ENCODE results near the gene CACNG7.

DNA sequence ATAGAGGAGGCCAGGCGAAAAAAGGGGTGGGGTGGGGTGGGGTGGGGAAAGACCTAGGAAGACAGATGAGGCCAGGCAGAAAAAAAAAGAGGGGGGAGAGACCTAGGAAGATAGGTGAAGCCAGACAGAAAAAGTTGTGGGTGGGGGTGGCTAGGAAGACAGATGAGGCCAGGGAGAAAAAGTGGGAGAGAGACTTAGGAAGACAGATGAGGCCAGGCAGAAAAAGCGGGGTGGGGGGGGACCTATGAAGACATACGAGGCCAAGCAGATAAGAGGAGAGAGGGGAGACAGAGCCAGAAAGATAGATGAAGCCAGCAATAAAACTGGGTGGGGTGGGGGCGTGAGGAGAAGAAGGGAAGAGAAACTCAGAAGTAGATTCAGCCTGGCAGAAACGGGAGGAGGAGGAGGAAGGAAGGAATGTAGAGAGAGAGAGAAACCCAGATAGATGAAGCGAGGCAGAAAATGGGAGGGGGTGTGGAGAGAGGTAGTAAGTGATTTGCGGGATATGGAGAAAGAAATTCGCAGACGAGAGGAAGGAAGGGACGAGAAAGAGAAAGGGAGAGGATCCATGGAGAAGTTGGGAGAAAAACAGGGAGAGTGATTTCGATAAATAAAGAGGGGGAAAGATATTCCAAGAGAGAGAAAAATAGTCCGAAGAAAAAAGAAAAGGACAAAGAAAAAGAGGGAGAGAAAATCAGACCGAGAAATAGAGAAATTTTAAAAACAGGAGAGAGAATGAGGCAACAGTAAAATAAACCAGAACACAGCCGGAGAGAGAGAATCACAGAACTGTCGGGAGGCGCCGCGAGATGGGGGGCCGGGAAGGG is 70.1 kb downstream of the CACNG7 start:
- TF ChIP-seq, protein P1, sequence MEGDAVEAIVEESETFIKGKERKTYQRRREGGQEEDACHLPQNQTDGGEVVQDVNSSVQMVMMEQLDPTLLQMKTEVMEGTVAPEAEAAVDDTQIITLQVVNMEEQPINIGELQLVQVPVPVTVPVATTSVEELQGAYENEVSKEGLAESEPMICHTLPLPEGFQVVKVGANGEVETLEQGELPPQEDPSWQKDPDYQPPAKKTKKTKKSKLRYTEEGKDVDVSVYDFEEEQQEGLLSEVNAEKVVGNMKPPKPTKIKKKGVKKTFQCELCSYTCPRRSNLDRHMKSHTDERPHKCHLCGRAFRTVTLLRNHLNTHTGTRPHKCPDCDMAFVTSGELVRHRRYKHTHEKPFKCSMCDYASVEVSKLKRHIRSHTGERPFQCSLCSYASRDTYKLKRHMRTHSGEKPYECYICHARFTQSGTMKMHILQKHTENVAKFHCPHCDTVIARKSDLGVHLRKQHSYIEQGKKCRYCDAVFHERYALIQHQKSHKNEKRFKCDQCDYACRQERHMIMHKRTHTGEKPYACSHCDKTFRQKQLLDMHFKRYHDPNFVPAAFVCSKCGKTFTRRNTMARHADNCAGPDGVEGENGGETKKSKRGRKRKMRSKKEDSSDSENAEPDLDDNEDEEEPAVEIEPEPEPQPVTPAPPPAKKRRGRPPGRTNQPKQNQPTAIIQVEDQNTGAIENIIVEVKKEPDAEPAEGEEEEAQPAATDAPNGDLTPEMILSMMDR (IDR thresholded peaks at IDR 0.05; ENCODE audit: insufficient read depth, low read length) = no peak
- no peak for TF ChIP-seq POLR2AphosphoS5 (IDR thresholded peaks at IDR 0.05; ENCODE audit: low read depth)
